Sigmoid colon (tissue), 7 donors: ENCODE results near the gene SBF2. TPM values are rescaled to one million over a fixed set of nuclear protein-coding genes. Genes with fewer than 3 reads are reported as not detected.

ENCODE experiments used
- DNase-seq: peaks from one replicate; pipeline ENCODE4 v3.0.0-alpha.2; 2019
- H3K27ac ChIP-seq, 4 donors: fragments of 200-600 bp; sonication (generic); one replicate each; pipeline ENCODE4 v1.5.1; 2016 to 2019; ENCODE audit warnings: mild to moderate bottlenecking in 1 of 4
- H3K27me3 ChIP-seq, 3 donors: fragments of 200-600 bp; sonication (generic); one replicate each; pipeline ENCODE4 v1.5.1; 2019; ENCODE audit warnings: mild to moderate bottlenecking in 1 of 3
- H3K36me3 ChIP-seq, 4 donors: fragments of 200-600 bp; sonication (generic); one replicate each; pipeline ENCODE4 v1.5.1; 2016 to 2019
- H3K4me1 ChIP-seq, 4 donors: fragments of 200-600 bp; sonication (generic); one replicate each; pipeline ENCODE4 v1.5.1; 2017 to 2019
- H3K4me3 ChIP-seq, 4 donors: fragments of 200-600 bp; sonication (generic); one replicate each; pipeline ENCODE4 v1.5.1; 2017 to 2019; ENCODE audit warnings: mild to moderate bottlenecking in 2 of 4, moderate library complexity in 1 of 4
- H3K9me3 ChIP-seq, 4 donors: fragments of 200-600 bp in 3 of 4; sonication (generic) in 3 of 4; one replicate each; pipeline versions ENCODE4 v1.5.1 to v1.6.1; 2013 to 2019
- CTCF ChIP-seq, 4 experiments: fragments of 450-650 bp in 3 of 4; fragments of 200-600 bp in 1 of 4; IDR thresholded peaks; one replicate each; pipeline ENCODE4 v1.5.1; 2016 to 2019; ENCODE audit warnings: antibody characterized with exemption in 4 of 4, mild to moderate bottlenecking in 3 of 4, moderate library complexity in 2 of 4
- EP300 ChIP-seq, 4 donors: sonication (generic); formaldehyde crosslinking; IDR thresholded peaks; one replicate each; pipeline ENCODE4 v1.6.1; 2017; ENCODE audit warnings: antibody characterized with exemption in 4 of 4
- POLR2A ChIP-seq, 2 donors: fragments of 450-650 bp; IDR thresholded peaks; one replicate each; pipeline ENCODE4 v1.6.1; 2016; ENCODE audit warnings: antibody characterized with exemption in 2 of 2, mild to moderate bottlenecking in 2 of 2, moderate library complexity in 2 of 2
- POLR2AphosphoS5 ChIP-seq, 4 donors: sonication (generic); formaldehyde crosslinking; IDR thresholded peaks; one replicate each; pipeline ENCODE4 v1.6.1; 2017; ENCODE audit warnings: antibody characterized with exemption in 4 of 4
- WGBS, 2 donors: extraction: QIAGEN DNeasy Blood & Tissue Kit; methylation state at CpG; one replicate each; pipeline ENCODE4 v1.1.7; 2013; 5-methylcytosine and 5-hydroxymethylcytosine counted together
- intact Hi-C: fragments of 100-400 bp; cut with DNase I; formaldehyde crosslinking; loops from one replicate; pipeline ENCODE4 v1.15.1; 2023
- polyA plus RNA-seq, 3 donors: library from polyadenylated mRNA; stranded (reverse); fragments of 200-250 nt; gene quantifications; one replicate each; pipeline ENCODE4 v1.2.3, GENCODE V29; 2013
- total RNA-seq, 4 donors: library from RNA; depleted of rRNA; stranded (reverse); fragments of >200 nt; gene quantifications; one replicate each; pipeline ENCODE4 v1.1.0, GENCODE V29; 2016
- donor health status: healthy with polysubstance abuse.
- donor health status: Bipolar disorder and iron deficiency.
- donor health status: healthy.

SBF2 gene
- total and polyA plus RNA-seq, 7 donors = 9.5 to 67.5 (median 47.1) TPM

DNA sequence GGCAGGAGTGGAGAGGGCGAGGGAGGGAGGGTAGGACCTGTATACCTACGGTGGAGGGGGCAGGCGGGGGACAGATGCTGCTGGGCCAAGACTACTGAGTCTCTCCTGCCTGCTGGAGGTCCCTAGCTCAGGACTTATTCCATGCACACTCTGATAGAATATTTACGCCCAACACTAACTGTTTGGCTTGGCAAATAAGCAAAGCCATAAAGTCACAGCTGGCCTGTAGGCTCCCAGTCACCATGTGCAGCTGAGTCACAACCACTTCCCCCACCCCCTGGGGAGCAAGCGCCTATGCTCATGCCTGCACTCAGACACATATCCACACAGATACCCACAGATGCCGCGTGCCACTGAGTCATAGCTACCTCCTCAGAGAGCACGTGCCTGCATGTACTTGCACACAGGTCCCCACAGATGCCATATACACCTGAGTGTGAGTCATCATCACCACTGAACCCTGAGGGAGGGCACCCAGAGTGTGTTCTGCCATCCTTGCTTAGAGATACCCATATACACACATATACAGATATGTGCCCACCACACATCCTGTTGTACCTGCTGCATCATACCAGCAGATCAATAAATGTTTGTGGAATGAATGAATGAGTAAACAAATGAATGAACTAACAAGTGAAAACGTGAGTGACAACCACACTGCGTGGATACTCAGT is 534.4 kb downstream of the SBF2 start:
- intact Hi-C loops = loop anchor here (5.0 to 10.0 kb wide), 4 partner anchors 43 to 563 kb away; partner anchors contain the start of gene SWAP70
- no peaks in the 10 kb centered on the region for H3K36me3 ChIP-seq
- no peaks in the 10 kb centered on the region for H3K27me3 ChIP-seq
- H3K9me3 ChIP-seq = no peaks in the 10 kb centered on the region
- peak overlapping the region in 1 of 4 donors; percentile 56 for H3K4me3 ChIP-seq
- WGBS, 2 donors = 15 to 34% methylated on average over 10 of the region's 10 CpGs
- TF ChIP-seq POLR2A (IDR thresholded peaks at IDR 0.05) (no peak), EP300 (IDR thresholded peaks at IDR 0.05) (peak in 2 of 4 donors; percentile 52 to 92), CTCF (IDR thresholded peaks at IDR 0.05) (no peak), POLR2AphosphoS5 (IDR thresholded peaks at IDR 0.05) (peak; percentile 30 to 95 (median 45))
- DNase-seq = peak; percentile 94
- peaks cover 0 to 37% (median 29%) of the 10 kb centered on the region in 4 donors for H3K4me1 ChIP-seq
- peak overlapping the region; percentile 89 to 96 (median 92) for H3K27ac ChIP-seq

GRCh38 chr11:9758637-9759518 is 535.1 kb downstream of the SBF2 start:
- TF ChIP-seq EP300 (IDR thresholded peaks at IDR 0.05) = no peak
- no peak for TF ChIP-seq POLR2A (IDR thresholded peaks at IDR 0.05)
- TF ChIP-seq CTCF (IDR thresholded peaks at IDR 0.05) = peak in 2 of 4 experiments; percentile 1 to 10
- peak in 2 of 4 donors; percentile 15 to 52 for TF ChIP-seq POLR2AphosphoS5 (IDR thresholded peaks at IDR 0.05)
- Histone ChIP-seq H3K27ac (peak overlapping the region; percentile 89 to 96 (median 92)), H3K36me3 (no peaks in the 10 kb centered on the region), H3K27me3 (no peaks in the 10 kb centered on the region), H3K9me3 (no peaks in the 10 kb centered on the region), H3K4me1 (peaks cover 0 to 37% (median 29%) of the 10 kb centered on the region in 4 donors), H3K4me3 (peak overlapping the region; percentile 55 to 83 (median 64))
- 4 to 17% methylated on average over 58 of the region's 58 CpGs for WGBS, 2 donors
- peak; percentile 89 for DNase-seq
- intact Hi-C loops = loop anchor here (1.0 to 10.0 kb wide), 5 partner anchors 97 to 563 kb away; partner anchors contain the start of gene SWAP70

DNA sequence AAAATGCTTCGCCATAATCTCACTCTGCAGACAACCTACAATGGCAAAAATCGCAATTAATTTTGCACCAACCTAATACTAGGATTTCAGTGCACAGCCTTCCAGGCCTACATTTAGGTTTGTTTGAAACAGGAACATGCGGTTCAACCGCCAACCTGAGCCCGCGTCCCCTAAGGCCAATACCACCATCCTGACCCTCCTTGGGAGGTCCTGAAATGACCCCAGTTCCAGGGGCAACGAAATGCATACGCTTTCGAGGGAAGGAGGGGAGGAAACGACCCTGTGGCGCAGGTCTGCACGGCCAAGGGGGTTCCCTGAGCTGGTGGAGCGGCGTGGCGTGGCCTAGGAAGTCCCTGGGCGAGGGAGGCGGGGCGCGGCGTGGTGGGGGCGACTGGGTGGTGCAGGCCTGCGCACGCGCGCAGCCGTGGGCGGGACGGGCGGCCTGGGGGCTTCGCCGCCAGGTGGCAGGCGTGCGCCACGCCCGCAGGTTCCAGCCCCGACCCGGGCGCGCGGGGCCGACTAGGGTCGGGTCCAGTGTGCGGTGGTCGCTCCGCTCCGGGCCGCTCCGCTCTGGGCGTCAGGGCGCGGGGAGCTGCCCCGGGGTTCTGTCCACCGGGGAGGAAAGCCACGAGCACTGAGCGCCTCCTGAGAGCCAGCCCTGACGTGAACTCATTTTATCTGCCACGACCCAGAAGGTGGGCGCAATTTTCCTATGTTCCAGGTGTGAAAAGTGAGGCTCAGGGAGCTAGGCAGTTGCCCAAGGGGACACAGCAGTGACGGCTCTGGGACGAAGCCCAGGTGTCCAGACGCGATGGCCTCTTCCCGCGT is 536.0 kb downstream of the SBF2 start:
- Histone ChIP-seq H3K27ac (peak overlapping the region; percentile 89 to 96 (median 92)), H3K4me1 (peaks cover 0 to 37% (median 29%) of the 10 kb centered on the region in 4 donors), H3K9me3 (no peaks in the 10 kb centered on the region), H3K36me3 (no peaks in the 10 kb centered on the region), H3K27me3 (no peaks in the 10 kb centered on the region), H3K4me3 (peak overlapping the region; percentile 55 to 83 (median 64))
- peak in 2 of 4 donors; percentile 42 to 64 for TF ChIP-seq POLR2AphosphoS5 (IDR thresholded peaks at IDR 0.05)
- peak in 3 of 4 experiments; percentile 19 to 97 (median 37) for TF ChIP-seq CTCF (IDR thresholded peaks at IDR 0.05)
- no peak for TF ChIP-seq POLR2A (IDR thresholded peaks at IDR 0.05)
- WGBS, 2 donors = 3% methylated on average over 64 of the region's 64 CpGs
- intact Hi-C loops = loop anchor here (1.0 to 10.0 kb wide), 5 partner anchors 96 to 564 kb away; partner anchors contain the start of gene SWAP70
- peak; percentile 94 for DNase-seq

DNA sequence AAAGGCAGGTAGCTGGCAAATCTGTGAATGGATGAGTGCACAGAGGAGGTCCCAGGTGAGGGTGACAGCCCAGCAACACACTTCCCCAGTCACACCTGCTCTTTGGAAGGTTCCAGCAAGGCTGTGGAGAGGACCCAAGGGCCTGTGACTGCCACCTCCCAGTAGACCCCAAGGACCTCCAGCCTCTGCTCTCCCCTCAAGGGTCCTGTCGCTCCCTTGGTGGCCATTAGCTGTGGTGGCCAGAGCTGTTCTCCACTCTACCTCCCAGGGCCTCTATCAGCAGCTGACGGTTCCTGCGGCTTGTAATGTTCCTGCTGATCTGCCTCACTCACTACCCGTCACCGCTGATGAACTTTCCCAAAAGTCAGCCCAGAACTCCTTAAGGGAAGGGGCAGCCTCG is 537.1 kb downstream of the SBF2 start:
- peaks cover 0 to 5% (median 0%) of the 10 kb centered on the region in 4 donors for H3K36me3 ChIP-seq
- no peak for DNase-seq
- H3K4me3 ChIP-seq = no peak overlapping the region
- H3K27me3 ChIP-seq = no peaks in the 10 kb centered on the region
- 94 to 97% methylated on average over 6 of the region's 6 CpGs for WGBS, 2 donors
- peaks cover 0 to 37% (median 29%) of the 10 kb centered on the region in 4 donors for H3K4me1 ChIP-seq
- H3K27ac ChIP-seq = no peak overlapping the region
- TF ChIP-seq CTCF (IDR thresholded peaks at IDR 0.05) (no peak), POLR2AphosphoS5 (IDR thresholded peaks at IDR 0.05) (no peak), POLR2A (IDR thresholded peaks at IDR 0.05) (no peak), EP300 (IDR thresholded peaks at IDR 0.05) (no peak)
- no peaks in the 10 kb centered on the region for H3K9me3 ChIP-seq
- intact Hi-C loops = loop anchor here (5.0 to 10.0 kb wide), 3 partner anchors 95 to 565 kb away; partner anchors contain the start of gene SWAP70
